Measurements from ENCODE around the gene BCAS3.

BCAS3 gene

DNA sequence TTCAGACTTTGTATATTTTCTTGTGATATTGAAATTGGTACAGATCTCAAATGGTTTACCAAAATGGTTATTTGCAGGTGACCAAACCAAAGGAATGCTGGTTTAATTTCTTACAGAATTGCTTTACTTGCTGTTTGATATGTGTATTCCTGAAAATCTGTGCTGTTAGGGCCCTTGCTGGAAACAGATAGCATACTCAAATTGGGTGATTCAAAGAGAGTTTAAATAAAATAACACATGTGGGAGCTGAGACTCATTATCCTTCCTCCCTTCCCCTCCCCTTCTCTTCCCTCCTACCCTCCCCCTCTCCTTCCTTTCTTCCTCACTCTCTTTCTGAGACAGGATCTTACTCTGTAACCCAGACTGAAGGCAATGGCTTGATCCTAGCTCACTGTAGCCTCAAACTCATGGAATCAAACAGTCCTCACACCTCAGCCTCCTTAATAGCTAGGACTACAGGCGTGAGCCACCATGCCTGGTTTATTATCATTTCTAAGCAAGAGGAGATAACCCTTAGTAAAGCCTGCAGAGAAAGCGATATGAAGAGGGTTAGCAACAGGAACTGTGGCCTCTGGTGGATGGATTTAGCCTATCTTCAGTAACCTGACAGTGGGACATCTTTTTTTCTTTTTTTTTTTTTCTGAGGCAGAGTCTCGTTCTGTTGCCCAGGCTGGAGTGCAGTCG lies 141.9 kb downstream of the BCAS3 start (continued):
- TF ChIP-seq, protein P1, sequence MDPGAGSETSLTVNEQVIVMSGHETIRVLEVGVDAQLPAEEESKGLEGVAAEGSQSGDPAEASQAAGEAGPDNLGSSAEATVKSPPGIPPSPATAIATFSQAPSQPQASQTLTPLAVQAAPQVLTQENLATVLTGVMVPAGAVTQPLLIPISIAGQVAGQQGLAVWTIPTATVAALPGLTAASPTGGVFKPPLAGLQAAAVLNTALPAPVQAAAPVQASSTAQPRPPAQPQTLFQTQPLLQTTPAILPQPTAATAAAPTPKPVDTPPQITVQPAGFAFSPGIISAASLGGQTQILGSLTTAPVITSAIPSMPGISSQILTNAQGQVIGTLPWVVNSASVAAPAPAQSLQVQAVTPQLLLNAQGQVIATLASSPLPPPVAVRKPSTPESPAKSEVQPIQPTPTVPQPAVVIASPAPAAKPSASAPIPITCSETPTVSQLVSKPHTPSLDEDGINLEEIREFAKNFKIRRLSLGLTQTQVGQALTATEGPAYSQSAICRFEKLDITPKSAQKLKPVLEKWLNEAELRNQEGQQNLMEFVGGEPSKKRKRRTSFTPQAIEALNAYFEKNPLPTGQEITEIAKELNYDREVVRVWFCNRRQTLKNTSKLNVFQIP (CRISPR knock-in tag; IDR thresholded peaks at IDR 0.05; ENCODE audit: borderline replicate concordance, low read depth): no peak
- no peak for TF ChIP-seq ZNF565 (CRISPR knock-in tag; conservative IDR thresholded peaks at IDR 0.05; ENCODE audit: low read depth)

DNA sequence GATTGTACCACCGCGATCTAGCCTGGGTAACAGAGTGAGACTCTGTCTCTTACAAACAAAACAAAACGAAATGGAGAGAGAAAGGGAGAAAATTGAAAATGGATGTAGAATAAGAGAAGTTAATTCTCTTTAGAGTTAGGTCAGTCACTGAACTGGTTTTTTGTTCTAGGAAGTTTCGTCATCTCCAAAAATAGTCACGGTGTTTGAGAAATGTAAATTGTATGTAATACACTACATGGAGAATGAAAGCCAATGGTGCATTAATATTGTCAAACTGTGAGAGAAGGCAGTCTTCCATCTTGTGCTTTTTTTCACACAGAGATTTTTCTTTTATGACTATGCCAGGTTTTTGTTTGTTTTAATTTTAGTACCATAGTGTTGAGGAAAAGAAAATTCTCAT lies 145.9 kb downstream of the BCAS3 start:
- ATAC-seq: no peak
- TF ChIP-seq, protein P1 (CRISPR knock-in tag; IDR thresholded peaks at IDR 0.05; ENCODE audit: borderline replicate concordance, low read depth): no peak
- TF ChIP-seq ZNF8 (CRISPR knock-in tag; IDR thresholded peaks at IDR 0.05): no peak
- TF ChIP-seq ZFP30 (CRISPR knock-in tag; IDR thresholded peaks at IDR 0.05): no peak
- no peak for TF ChIP-seq ZFP3 (CRISPR knock-in tag; IDR thresholded peaks at IDR 0.05)

DNA sequence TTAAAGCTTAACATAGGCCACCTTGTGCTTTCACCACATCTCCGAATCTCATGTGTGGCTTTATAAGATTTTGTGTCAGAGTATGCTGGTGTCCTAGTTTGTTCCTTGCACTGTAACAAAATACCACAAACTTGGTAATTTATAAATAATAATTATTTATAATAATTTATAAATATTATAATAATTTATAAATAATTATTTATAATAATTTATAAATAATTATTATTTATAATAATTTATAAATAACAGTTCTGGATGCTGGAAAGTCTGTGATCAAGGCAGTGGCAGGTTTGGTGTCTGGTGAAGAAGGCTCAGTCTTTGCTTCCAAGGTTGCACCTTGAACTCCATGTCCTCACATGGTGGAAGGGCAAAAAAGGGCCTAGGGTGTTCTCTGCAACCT lies 147.7 kb downstream of the BCAS3 start:
- ATAC-seq: no peak
- TF ChIP-seq, protein P2, sequence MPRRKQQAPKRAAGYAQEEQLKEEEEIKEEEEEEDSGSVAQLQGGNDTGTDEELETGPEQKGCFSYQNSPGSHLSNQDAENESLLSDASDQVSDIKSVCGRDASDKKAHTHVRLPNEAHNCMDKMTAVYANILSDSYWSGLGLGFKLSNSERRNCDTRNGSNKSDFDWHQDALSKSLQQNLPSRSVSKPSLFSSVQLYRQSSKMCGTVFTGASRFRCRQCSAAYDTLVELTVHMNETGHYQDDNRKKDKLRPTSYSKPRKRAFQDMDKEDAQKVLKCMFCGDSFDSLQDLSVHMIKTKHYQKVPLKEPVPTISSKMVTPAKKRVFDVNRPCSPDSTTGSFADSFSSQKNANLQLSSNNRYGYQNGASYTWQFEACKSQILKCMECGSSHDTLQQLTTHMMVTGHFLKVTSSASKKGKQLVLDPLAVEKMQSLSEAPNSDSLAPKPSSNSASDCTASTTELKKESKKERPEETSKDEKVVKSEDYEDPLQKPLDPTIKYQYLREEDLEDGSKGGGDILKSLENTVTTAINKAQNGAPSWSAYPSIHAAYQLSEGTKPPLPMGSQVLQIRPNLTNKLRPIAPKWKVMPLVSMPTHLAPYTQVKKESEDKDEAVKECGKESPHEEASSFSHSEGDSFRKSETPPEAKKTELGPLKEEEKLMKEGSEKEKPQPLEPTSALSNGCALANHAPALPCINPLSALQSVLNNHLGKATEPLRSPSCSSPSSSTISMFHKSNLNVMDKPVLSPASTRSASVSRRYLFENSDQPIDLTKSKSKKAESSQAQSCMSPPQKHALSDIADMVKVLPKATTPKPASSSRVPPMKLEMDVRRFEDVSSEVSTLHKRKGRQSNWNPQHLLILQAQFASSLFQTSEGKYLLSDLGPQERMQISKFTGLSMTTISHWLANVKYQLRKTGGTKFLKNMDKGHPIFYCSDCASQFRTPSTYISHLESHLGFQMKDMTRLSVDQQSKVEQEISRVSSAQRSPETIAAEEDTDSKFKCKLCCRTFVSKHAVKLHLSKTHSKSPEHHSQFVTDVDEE (CRISPR knock-in tag; IDR thresholded peaks at IDR 0.05): no peak
- no peak for TF ChIP-seq SNAI2 (CRISPR knock-in tag; IDR thresholded peaks at IDR 0.05)
- TF ChIP-seq, protein P3, sequence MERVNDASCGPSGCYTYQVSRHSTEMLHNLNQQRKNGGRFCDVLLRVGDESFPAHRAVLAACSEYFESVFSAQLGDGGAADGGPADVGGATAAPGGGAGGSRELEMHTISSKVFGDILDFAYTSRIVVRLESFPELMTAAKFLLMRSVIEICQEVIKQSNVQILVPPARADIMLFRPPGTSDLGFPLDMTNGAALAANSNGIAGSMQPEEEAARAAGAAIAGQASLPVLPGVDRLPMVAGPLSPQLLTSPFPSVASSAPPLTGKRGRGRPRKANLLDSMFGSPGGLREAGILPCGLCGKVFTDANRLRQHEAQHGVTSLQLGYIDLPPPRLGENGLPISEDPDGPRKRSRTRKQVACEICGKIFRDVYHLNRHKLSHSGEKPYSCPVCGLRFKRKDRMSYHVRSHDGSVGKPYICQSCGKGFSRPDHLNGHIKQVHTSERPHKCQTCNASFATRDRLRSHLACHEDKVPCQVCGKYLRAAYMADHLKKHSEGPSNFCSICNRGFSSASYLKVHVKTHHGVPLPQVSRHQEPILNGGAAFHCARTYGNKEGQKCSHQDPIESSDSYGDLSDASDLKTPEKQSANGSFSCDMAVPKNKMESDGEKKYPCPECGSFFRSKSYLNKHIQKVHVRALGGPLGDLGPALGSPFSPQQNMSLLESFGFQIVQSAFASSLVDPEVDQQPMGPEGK (CRISPR knock-in tag; IDR thresholded peaks at IDR 0.05; ENCODE audit: borderline replicate concordance): no peak
- TF ChIP-seq, protein P4, sequence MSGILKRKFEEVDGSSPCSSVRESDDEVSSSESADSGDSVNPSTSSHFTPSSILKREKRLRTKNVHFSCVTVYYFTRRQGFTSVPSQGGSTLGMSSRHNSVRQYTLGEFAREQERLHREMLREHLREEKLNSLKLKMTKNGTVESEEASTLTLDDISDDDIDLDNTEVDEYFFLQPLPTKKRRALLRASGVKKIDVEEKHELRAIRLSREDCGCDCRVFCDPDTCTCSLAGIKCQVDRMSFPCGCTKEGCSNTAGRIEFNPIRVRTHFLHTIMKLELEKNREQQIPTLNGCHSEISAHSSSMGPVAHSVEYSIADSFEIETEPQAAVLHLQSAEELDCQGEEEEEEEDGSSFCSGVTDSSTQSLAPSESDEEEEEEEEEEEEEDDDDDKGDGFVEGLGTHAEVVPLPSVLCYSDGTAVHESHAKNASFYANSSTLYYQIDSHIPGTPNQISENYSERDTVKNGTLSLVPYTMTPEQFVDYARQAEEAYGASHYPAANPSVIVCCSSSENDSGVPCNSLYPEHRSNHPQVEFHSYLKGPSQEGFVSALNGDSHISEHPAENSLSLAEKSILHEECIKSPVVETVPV (CRISPR knock-in tag; IDR thresholded peaks at IDR 0.05): no peak
- TF ChIP-seq TCF4 (CRISPR knock-in tag; IDR thresholded peaks at IDR 0.05; ENCODE audit: borderline replicate concordance): no peak
- no peak for TF ChIP-seq ESRRG (CRISPR knock-in tag; IDR thresholded peaks at IDR 0.05)
- TF ChIP-seq, protein P5, sequence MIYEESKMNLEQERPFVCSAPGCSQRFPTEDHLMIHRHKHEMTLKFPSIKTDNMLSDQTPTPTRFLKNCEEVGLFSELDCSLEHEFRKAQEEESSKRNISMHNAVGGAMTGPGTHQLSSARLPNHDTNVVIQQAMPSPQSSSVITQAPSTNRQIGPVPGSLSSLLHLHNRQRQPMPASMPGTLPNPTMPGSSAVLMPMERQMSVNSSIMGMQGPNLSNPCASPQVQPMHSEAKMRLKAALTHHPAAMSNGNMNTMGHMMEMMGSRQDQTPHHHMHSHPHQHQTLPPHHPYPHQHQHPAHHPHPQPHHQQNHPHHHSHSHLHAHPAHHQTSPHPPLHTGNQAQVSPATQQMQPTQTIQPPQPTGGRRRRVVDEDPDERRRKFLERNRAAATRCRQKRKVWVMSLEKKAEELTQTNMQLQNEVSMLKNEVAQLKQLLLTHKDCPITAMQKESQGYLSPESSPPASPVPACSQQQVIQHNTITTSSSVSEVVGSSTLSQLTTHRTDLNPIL (CRISPR knock-in tag; IDR thresholded peaks at IDR 0.05; ENCODE audit: low read depth): no peak
- no peak for TF ChIP-seq ZFP3 (CRISPR knock-in tag; IDR thresholded peaks at IDR 0.05)
- no peak for TF ChIP-seq RARB (CRISPR knock-in tag; IDR thresholded peaks at IDR 0.05)
- no peak for TF ChIP-seq ZC3H10 (CRISPR knock-in tag; IDR thresholded peaks at IDR 0.05)

DNA sequence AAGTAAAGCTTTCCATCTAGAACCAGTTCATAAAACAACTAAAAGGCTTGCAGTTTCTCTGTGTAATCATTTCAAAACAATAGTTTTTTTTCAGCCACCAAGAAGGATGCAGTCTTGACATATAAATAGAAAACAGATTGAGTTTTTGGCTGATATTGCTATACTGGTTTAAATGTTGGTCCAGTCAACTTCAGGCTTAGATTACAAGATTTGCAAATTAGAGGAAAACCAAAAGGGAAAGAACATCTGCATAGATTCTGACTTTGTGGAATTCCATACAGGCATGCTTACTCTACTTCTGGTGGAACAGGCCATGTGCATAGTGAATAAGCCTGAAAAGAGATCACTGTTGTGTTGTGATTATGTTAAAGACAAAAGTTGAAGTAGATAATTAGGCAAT lies 150.3 kb downstream of the BCAS3 start:
- ATAC-seq: peak; percentile 79
- peak; percentile 28; the same call in 1 of the 2 replicates for TF ChIP-seq TCF4 (CRISPR knock-in tag; IDR thresholded peaks at IDR 0.05; ENCODE audit: borderline replicate concordance)
- no peak for TF ChIP-seq ZNF565 (CRISPR knock-in tag; conservative IDR thresholded peaks at IDR 0.05; ENCODE audit: low read depth)
